Measurements from ENCODE around the gene VAMP3. TPM values are rescaled to one million over a fixed set of nuclear protein-coding genes. Genes with fewer than 3 reads are reported as not detected.
A peak's percentile ranks its signal among the peaks of the same experiment; 100 is the strongest.

The VAMP3 gene
- total RNA-seq, 1 experiment from 2014 or later: 57.8 TPM

DNA sequence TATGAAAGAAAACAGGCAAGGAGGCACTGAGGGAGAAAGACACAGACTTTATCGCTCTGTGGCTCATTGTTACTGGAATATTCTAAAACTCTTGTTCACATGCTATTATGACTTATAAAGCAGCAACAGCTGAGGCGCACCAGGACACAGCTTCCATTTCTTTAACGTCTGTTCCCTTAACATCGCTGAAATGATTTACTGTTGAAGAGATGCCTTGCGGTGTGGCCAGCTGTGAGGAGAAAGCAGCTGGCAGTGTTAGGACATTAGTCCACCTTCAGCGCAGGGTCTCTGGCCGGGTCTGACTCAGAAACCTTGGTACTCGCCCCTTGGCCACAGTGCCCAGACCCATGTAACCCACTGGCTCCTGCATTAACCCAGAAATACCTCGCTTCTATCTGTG lies 9.9 kb downstream of the VAMP3 start:
- no peaks in the 10 kb centered on the region for H3K27me3 Mint-ChIP-seq (ENCODE audit: unreplicated experiment)
- BruUV-seq (replicated peaks): no TSS peak
- TF ChIP-seq CTCF (IDR thresholded peaks at IDR 0.05; ENCODE audit: unreplicated experiment): no peak
- no peak for DNase-seq
- no peaks in the 10 kb centered on the region for H3K9me3 Mint-ChIP-seq (ENCODE audit: low read depth, unreplicated experiment)
- peaks cover 14% of the 10 kb centered on the region for H3K4me1 Mint-ChIP-seq (ENCODE audit: low read depth, unreplicated experiment)
- CTCF ChIA-PET: no interaction called here
- intact Hi-C loops (cut with micrococcal nuclease; ENCODE audit: unreplicated experiment): no loop called here
- H3K27ac Mint-ChIP-seq (ENCODE audit: unreplicated experiment): no peak overlapping the region
- peaks cover 26% of the 10 kb centered on the region for H3K36me3 Mint-ChIP-seq (ENCODE audit: insufficient read depth, unreplicated experiment)
- H3K4me3 Mint-ChIP-seq (ENCODE audit: low read depth, unreplicated experiment): no peak overlapping the region

DNA sequence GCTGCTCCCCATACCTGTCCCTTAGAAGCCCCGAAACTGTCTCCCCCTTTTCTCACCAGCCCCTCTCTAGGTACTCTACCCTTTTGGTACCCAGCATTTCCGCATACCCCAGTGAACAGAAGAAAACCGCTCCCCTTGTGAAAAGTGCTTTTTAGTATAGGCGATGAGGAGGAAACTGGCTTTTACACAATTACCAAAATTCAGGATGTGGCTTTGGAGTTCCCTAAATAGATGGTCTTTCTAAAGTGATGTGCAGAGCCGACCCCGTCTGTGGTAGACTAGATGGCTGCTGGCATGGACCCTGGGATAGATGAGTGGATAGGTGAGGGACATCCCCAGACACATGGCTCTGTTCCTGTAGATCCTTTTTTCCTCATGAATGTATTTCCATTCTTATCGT lies 10.4 kb downstream of the VAMP3 start:
- BruUV-seq (replicated peaks): no TSS peak
- no peak overlapping the region for H3K4me3 Mint-ChIP-seq (ENCODE audit: low read depth, unreplicated experiment)
- H3K9me3 Mint-ChIP-seq (ENCODE audit: low read depth, unreplicated experiment): no peaks in the 10 kb centered on the region
- peaks cover 26% of the 10 kb centered on the region for H3K36me3 Mint-ChIP-seq (ENCODE audit: insufficient read depth, unreplicated experiment)
- no peak for TF ChIP-seq CTCF (IDR thresholded peaks at IDR 0.05; ENCODE audit: unreplicated experiment)
- no peak overlapping the region for H3K27ac Mint-ChIP-seq (ENCODE audit: unreplicated experiment)
- peaks cover 14% of the 10 kb centered on the region for H3K4me1 Mint-ChIP-seq (ENCODE audit: low read depth, unreplicated experiment)
- intact Hi-C loops (cut with micrococcal nuclease; ENCODE audit: unreplicated experiment): no loop called here
- CTCF ChIA-PET: interaction anchor here (0.7 kb wide), 1 partner anchor 1624 kb away, joined by 3 read pairs; no protein-coding TSS in a partner anchor
- no peak for DNase-seq
- no peaks in the 10 kb centered on the region for H3K27me3 Mint-ChIP-seq (ENCODE audit: unreplicated experiment)

DNA sequence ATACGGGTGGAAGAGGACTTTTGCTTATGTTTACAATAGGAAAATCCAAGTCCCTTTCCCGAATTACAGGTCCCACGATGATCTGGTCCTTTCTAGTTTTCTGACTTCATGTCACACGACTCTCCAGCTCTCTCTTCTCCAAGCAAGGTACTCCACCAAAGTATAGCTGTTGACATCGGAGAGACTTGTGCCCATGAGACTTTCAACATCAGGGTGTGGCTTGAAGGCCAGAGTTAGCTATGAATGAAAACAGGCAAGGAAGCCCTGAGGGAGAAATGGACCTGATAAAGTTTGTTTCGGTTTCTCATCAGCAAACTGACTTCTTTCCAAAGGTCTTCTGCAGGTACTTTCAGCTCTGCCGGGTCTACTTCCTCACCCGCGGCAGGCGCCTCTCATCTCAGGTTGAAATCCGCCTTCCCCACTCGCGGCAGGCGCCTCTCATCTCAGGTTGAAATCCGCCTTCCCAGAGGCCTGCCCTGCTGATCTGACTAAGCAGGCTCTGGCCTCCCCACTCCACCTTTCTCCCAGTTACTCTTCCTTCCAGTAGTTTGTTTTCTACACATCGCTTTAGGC lies 10.9 kb downstream of the VAMP3 start:
- TF ChIP-seq CTCF (IDR thresholded peaks at IDR 0.05; ENCODE audit: unreplicated experiment): no peak
- intact Hi-C loops (cut with micrococcal nuclease; ENCODE audit: unreplicated experiment): no loop called here
- no TSS peak for BruUV-seq (replicated peaks)
- Mint-ChIP-seq H3K27ac (ENCODE audit: unreplicated experiment) (no peak overlapping the region), H3K36me3 (ENCODE audit: insufficient read depth, unreplicated experiment) (peaks cover 26% of the 10 kb centered on the region), H3K4me1 (ENCODE audit: low read depth, unreplicated experiment) (peaks cover 14% of the 10 kb centered on the region), H3K9me3 (ENCODE audit: low read depth, unreplicated experiment) (no peaks in the 10 kb centered on the region), H3K27me3 (ENCODE audit: unreplicated experiment) (no peaks in the 10 kb centered on the region), H3K4me3 (ENCODE audit: low read depth, unreplicated experiment) (peak overlapping the region; percentile 62)
- CTCF ChIA-PET: interaction anchor here (0.7 kb wide), 1 partner anchor 1624 kb away, joined by 3 read pairs; no protein-coding TSS in a partner anchor
- no peak for DNase-seq

DNA sequence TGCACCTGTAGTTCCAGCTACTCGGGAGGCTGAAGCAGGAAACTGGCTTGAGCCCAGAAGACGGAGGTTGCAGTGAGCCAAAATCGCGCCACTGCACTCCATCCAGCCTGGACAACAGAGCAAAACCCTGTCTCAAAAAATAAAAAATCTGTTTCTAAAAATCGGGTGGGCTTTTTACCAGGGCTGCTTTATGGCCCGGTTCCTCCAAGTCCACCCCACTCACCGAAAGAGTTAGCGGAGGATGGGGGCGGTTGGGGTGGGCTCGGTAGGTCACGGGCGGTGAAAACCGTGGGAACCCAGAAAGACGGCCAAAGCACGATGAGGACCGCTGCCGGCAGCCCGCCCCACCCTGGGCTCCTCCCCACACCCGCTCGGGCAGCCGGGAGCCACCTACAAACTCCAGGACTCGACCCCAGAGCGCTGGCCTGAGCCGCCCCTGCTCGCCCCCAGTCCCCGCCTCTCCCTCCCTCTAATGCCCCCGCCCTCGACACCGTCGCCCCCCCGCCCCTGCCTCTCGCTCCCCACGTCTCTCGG lies 12.1 kb downstream of the VAMP3 start:
- Mint-ChIP-seq H3K27ac (ENCODE audit: unreplicated experiment) (no peak overlapping the region), H3K36me3 (ENCODE audit: insufficient read depth, unreplicated experiment) (peaks cover 21% of the 10 kb centered on the region), H3K4me3 (ENCODE audit: low read depth, unreplicated experiment) (peak overlapping the region; percentile 62), H3K4me1 (ENCODE audit: low read depth, unreplicated experiment) (peaks cover 14% of the 10 kb centered on the region), H3K9me3 (ENCODE audit: low read depth, unreplicated experiment) (no peaks in the 10 kb centered on the region), H3K27me3 (ENCODE audit: unreplicated experiment) (no peaks in the 10 kb centered on the region)
- peak; percentile 52 for DNase-seq
- intact Hi-C loops (cut with micrococcal nuclease; ENCODE audit: unreplicated experiment): no loop called here
- no peak for TF ChIP-seq CTCF (IDR thresholded peaks at IDR 0.05; ENCODE audit: unreplicated experiment)
- no TSS peak for BruUV-seq (replicated peaks)
- CTCF ChIA-PET: interaction anchor here (1.0 kb wide), 1 partner anchor 105 kb away, joined by 3 read pairs; no protein-coding TSS in a partner anchor

Data from Calu3 (cell line).